ENCODE data around the gene FXR2. TPM values are rescaled to one million over a fixed set of nuclear protein-coding genes. Genes with fewer than 3 reads are reported as not detected.

Gene FXR2
- total RNA-seq, 1 experiment from 2014 or later: 49.7 TPM

GRCh38 chr17:7580604-7581575 is 33.8 kb downstream of the FXR2 start:
- peak overlapping the region; percentile 58; the same call in 1 of the 2 replicates for H3K4me2 ChIP-seq (ENCODE audit: low read length)
- H3K9me2 ChIP-seq (ENCODE audit: insufficient read depth): no peaks in the 10 kb centered on the region
- H3K9me3 ChIP-seq (ENCODE audit: control insufficient read depth in 1 of 2, insufficient read depth in 1 of 2, low read depth in 1 of 2, low read length in 2 of 2): no peaks in the 10 kb centered on the region
- ChIA-PET RAD21 (ENCODE audit: low non-redundant PET in 1 of 2, low total read pairs in 2 of 2, uncharacterized antibody in 2 of 2, unreplicated experiment in 2 of 2) (no interaction called here), CTCF (interaction anchor here (0.7 kb wide), 1 partner anchor 32 kb away, joined by 3 read pairs; the partner anchor contains the start of gene TNFSF12), POLR2A (interaction anchor here (1.1 kb wide), 1 partner anchor 106 kb away, joined by 4 read pairs; the partner anchor contains the start of gene TP53)
- no peak overlapping the region for H3K9ac ChIP-seq (ENCODE audit: low read length)
- TF ChIP-seq ZNF274 (IDR thresholded peaks at IDR 0.05; ENCODE audit: low read depth, low read length): no peak
- TF ChIP-seq YY1 (IDR thresholded peaks at IDR 0.05; ENCODE audit: extremely low read depth, insufficient replicate concordance, low read depth, low read length): no peak
- no peak for TF ChIP-seq MAX (IDR thresholded peaks at IDR 0.05)
- TF ChIP-seq EGR1 (IDR thresholded peaks at IDR 0.05; ENCODE audit: low read depth): no peak
- TF ChIP-seq CBX3 (IDR thresholded peaks at IDR 0.05; ENCODE audit: low read depth): no peak
- no peak for TF ChIP-seq ZBTB33 (IDR thresholded peaks at IDR 0.05; ENCODE audit: extremely low read depth, insufficient replicate concordance, low read length)
- TF ChIP-seq EZH2phosphoT487 (IDR thresholded peaks at IDR 0.05; ENCODE audit: borderline replicate concordance): no peak
- no peak for TF ChIP-seq SIN3A (IDR thresholded peaks at IDR 0.05; ENCODE audit: low read depth)
- no peak for TF ChIP-seq SRF (IDR thresholded peaks at IDR 0.05; ENCODE audit: low read depth)
- H2AFZ ChIP-seq (ENCODE audit: low read depth, low read length, poor library complexity, severe bottlenecking): no peak overlapping the region
- intact Hi-C loops (cut with micrococcal nuclease): loop anchor here (5.0 kb wide), 1 partner anchor 256 kb away; no protein-coding TSS in a partner anchor
- BruUV-seq (replicated peaks): no TSS peak
- DNase-seq (ENCODE audit: low read depth, low spot score) (no peak), ATAC-seq (no peak)
- peaks cover 66% of the 10 kb centered on the region for H3K79me2 ChIP-seq (ENCODE audit: insufficient read depth, low read length)
- peaks cover 14% of the 10 kb centered on the region; the same call in 1 of the 2 replicates for H4K20me1 ChIP-seq (ENCODE audit: insufficient read depth)
- H3K27ac ChIP-seq (ENCODE audit: low read depth, low read length): no peak overlapping the region
- H3K27me3 ChIP-seq (ENCODE audit: insufficient read depth, low read length): no peaks in the 10 kb centered on the region
- peaks cover 17 to 34% of the 10 kb centered on the region in 2 experiments for H3K36me3 ChIP-seq (ENCODE audit: control insufficient read depth in 1 of 2, insufficient read depth in 2 of 2, low read length in 2 of 2)
- no peak overlapping the region for H3K4me3 ChIP-seq (replicated peaks in 1 of 2; ENCODE audit: low read depth in 1 of 2, low read length in 2 of 2)
- peaks cover 14 to 72% of the 10 kb centered on the region in 2 experiments for H3K4me1 ChIP-seq (ENCODE audit: control insufficient read depth in 1 of 2, insufficient read depth in 2 of 2, low read length in 2 of 2)
